Measurements from ENCODE around the gene ARL13B. TPM values are rescaled to one million over a fixed set of nuclear protein-coding genes. Genes with fewer than 3 reads are reported as not detected.

The ARL13B gene
- total RNA-seq, 1 donor from 2014 or later: 4.5 TPM

DNA sequence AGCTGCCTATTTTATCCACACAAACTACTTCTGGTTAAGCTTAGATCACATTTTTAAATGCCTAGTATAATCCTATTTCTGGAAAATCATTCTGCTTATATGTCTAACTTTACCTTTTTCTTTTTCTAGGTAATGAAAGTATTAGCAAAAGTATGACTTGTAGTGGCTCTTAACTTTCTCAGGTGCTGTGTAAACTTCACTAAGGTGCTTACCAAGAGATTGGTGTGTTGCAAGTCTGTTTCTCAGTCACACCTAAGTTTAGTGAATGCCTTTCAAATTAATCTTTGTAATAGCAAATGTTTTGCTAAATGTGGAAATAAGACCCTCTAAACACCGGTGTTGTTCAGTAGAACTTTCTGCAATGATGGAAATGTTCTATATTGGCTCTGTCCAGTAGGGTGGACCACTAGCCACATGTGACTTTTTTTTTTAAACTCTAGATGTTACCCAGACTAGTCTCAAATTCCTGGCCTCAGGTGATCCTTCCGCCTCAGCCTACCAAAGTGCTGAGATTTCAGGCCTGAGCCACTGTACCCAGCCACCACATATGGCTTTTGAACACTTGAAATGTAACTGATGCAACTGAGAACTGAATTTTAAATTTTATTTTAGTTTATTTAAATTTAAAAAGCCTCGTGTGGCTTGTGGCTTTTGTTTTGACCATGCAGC, 22.0 kb downstream of the ARL13B start:
- Histone ChIP-seq H3K4me1 (peaks cover 0 to 12% of the 10 kb centered on the region in 2 donors), H3K36me3 (peaks cover 0 to 2% of the 10 kb centered on the region in 2 donors), H3K27me3 (no peaks in the 10 kb centered on the region), H3K4me3 (no peak overlapping the region), H3K9me3 (no peaks in the 10 kb centered on the region), H3K27ac (peak overlapping the region in 1 of 2 donors; percentile 34)
- TF ChIP-seq, protein P1, sequence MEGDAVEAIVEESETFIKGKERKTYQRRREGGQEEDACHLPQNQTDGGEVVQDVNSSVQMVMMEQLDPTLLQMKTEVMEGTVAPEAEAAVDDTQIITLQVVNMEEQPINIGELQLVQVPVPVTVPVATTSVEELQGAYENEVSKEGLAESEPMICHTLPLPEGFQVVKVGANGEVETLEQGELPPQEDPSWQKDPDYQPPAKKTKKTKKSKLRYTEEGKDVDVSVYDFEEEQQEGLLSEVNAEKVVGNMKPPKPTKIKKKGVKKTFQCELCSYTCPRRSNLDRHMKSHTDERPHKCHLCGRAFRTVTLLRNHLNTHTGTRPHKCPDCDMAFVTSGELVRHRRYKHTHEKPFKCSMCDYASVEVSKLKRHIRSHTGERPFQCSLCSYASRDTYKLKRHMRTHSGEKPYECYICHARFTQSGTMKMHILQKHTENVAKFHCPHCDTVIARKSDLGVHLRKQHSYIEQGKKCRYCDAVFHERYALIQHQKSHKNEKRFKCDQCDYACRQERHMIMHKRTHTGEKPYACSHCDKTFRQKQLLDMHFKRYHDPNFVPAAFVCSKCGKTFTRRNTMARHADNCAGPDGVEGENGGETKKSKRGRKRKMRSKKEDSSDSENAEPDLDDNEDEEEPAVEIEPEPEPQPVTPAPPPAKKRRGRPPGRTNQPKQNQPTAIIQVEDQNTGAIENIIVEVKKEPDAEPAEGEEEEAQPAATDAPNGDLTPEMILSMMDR (IDR thresholded peaks at IDR 0.05): no peak
- intact Hi-C loops (cut with DNase I): no loop called here
- no peak for DNase-seq (ENCODE audit: low spot score in 2 of 2)

DNA sequence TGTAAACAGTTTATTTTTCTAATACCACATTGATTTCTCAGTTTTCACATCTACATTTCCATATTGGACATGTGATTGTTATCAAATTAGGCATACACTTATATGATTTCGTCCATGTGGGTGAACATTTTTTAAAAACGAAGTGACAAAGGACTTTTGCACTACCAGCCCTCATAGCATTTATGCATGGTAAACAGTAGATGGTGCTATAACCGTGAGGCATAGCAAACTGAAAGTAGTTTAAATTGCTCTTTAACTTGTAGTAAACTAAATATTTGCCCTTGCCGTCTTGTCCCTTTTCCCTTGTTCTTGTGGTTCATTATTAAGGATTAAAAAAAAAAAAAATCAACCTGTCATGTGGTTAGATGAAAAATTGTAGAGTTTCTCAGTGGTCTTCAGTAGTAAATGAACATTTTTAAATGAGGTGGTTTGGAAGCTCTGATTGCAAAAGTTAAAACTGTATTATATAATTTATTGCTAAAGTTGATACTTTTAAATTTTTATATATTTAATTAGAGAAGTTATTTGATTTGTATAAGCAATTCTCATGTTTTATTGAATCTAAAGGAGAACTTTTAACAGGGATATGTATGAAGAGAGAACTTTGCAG, 24.5 kb downstream of the ARL13B start:
- Histone ChIP-seq H3K27me3 (no peaks in the 10 kb centered on the region), H3K36me3 (no peaks in the 10 kb centered on the region), H3K4me1 (peaks cover 0 to 12% of the 10 kb centered on the region in 2 donors), H3K27ac (no peak overlapping the region), H3K4me3 (peak overlapping the region; percentile 34 to 52), H3K9me3 (no peaks in the 10 kb centered on the region)
- TF ChIP-seq, protein P1 (IDR thresholded peaks at IDR 0.05): peak; percentile 53 to 83 (median 72)
- intact Hi-C loops (cut with DNase I): loop anchor here (1.0 to 2.0 kb wide), 2 partner anchors 58 to 64 kb away; partner anchors contain the start of genes DHFR2 and NSUN3
- no peak for DNase-seq (ENCODE audit: low spot score in 2 of 2)

- TF ChIP-seq, protein P1 (IDR thresholded peaks at IDR 0.05): no peak
- Histone ChIP-seq H3K27ac (no peak overlapping the region), H3K4me3 (no peak overlapping the region), H3K4me1 (peaks cover 0 to 4% of the 10 kb centered on the region in 2 donors), H3K9me3 (no peaks in the 10 kb centered on the region), H3K36me3 (peaks cover 0 to 2% of the 10 kb centered on the region in 2 donors), H3K27me3 (no peaks in the 10 kb centered on the region)
- intact Hi-C loops (cut with DNase I): no loop called here
- DNase-seq (ENCODE audit: low spot score in 2 of 2): no peak
Measured at GRCh38 chr3:94008253-94008652, 28.3 kb downstream of the ARL13B start.

GRCh38 chr3:94009608-94010007, 29.7 kb downstream of the ARL13B start:
- TF ChIP-seq, protein P1 (IDR thresholded peaks at IDR 0.05): no peak
- Histone ChIP-seq H3K36me3 (peaks cover 0 to 2% of the 10 kb centered on the region in 2 donors), H3K9me3 (no peaks in the 10 kb centered on the region), H3K27me3 (no peaks in the 10 kb centered on the region), H3K4me3 (no peak overlapping the region), H3K4me1 (peaks cover 0 to 4% of the 10 kb centered on the region in 2 donors), H3K27ac (no peak overlapping the region)
- no peak for DNase-seq (ENCODE audit: low spot score in 2 of 2)
- intact Hi-C loops (cut with DNase I): no loop called here

GRCh38 chr3:94011233-94011711, 31.3 kb downstream of the ARL13B start:
- Histone ChIP-seq H3K27me3 (no peaks in the 10 kb centered on the region), H3K27ac (no peak overlapping the region), H3K36me3 (peaks cover 0 to 2% of the 10 kb centered on the region in 2 donors), H3K4me1 (no peaks in the 10 kb centered on the region), H3K4me3 (no peak overlapping the region), H3K9me3 (no peaks in the 10 kb centered on the region)
- TF ChIP-seq, protein P1 (IDR thresholded peaks at IDR 0.05): no peak
- DNase-seq (ENCODE audit: low spot score in 2 of 2): no peak
- intact Hi-C loops (cut with DNase I): no loop called here

Data from ascending aorta (tissue), 2 donors.